ENCODE results near the gene FAH.

DNA sequence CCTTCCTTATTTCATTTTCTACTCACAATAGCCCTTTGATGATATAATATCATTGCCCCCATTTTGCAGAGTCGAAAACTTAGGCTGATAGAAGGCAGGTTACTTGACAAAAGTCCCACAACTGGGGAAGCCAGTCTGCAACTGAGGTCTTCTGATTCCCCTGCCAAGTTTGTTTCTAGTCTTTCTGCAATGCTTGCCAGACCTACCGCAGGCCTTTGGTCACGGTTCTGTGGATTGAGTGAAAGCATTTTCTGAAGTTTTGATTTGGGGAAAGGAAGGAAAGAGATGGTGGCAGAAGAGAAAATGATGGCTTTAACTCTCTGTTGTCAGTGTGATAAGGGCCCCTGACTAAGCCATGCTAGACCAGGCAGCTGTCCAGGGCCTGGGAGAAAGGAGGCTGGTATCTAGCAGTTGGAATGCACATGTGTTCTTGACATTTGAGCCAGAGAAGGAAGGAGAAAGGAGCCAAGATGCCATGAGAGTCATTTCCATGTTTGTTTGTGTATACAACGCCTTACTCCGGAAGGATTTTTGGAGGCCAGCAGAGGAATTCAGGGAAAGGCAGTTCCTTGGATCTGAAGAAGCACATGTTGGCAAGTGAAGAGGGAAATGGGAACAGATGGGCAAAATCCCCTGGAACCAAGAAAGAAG, 29.9 kb downstream of the FAH start:
- TF ChIP-seq CTCF (IDR thresholded peaks at IDR 0.05; ENCODE audit: insufficient read depth, low read depth, low read length), result no peak
- no peak for TF ChIP-seq EZH2 (IDR thresholded peaks at IDR 0.05; ENCODE audit: insufficient read depth, low read length)

All from astrocyte (in vitro differentiated cells and primary cell).